Inflammatory macrophage treated with lipopolysaccharide for 1 hour (primary cell): Measurements from ENCODE around the gene ACACA.
A peak's percentile ranks its signal among the peaks of the same experiment; 100 is the strongest.

Source experiments
- DNase-seq, 2 donors: peaks; one replicate each; pipeline ENCODE4 v3.0.0-alpha.2; 2020 to 2022

Gene ACACA

GRCh38 chr17:37340804-37341203 lies 65.8 kb downstream of the ACACA start:
- DNase-seq = no peak

GRCh38 chr17:37339321-37339720 lies 67.3 kb downstream of the ACACA start:
- DNase-seq = no peak

GRCh38 chr17:37338847-37339246 lies 67.8 kb downstream of the ACACA start:
- no peak for DNase-seq

GRCh38 chr17:37327341-37328090 lies 79.1 kb downstream of the ACACA start:
- no peak for DNase-seq

- no peak for DNase-seq
Observed at GRCh38 chr17:37322826-37323561, 83.6 kb downstream of the ACACA start.

- no peak for DNase-seq
Observed at GRCh38 chr17:37322106-37322505, 84.5 kb downstream of the ACACA start.

- DNase-seq = peak; percentile 55 to 57
Observed at GRCh38 chr17:37318931-37319594, 87.6 kb downstream of the ACACA start.

- no peak for DNase-seq
Observed at GRCh38 chr17:37317867-37318266, 88.8 kb downstream of the ACACA start.

GRCh38 chr17:37315601-37316000 lies 91.0 kb downstream of the ACACA start:
- no peak for DNase-seq

- no peak for DNase-seq
Observed at GRCh38 chr17:37312137-37312923, 94.3 kb downstream of the ACACA start.

- no peak for DNase-seq
Observed at GRCh38 chr17:37310940-37311339, 95.7 kb downstream of the ACACA start.

- no peak for DNase-seq
Observed at GRCh38 chr17:37309051-37309450, 97.6 kb downstream of the ACACA start.

- no peak for DNase-seq
Observed at GRCh38 chr17:37305406-37305905, 101.2 kb downstream of the ACACA start.

- no peak for DNase-seq
Observed at GRCh38 chr17:37301288-37301687, 105.3 kb downstream of the ACACA start.

- DNase-seq = no peak
Observed at GRCh38 chr17:37300683-37301082, 106.0 kb downstream of the ACACA start.

GRCh38 chr17:37299257-37299980 lies 107.2 kb downstream of the ACACA start:
- DNase-seq = no peak

GRCh38 chr17:37295888-37296287 lies 110.7 kb downstream of the ACACA start:
- no peak for DNase-seq

- no peak for DNase-seq
Observed at GRCh38 chr17:37294888-37295287, 111.7 kb downstream of the ACACA start.

- DNase-seq = no peak
Observed at GRCh38 chr17:37293770-37294169, 112.9 kb downstream of the ACACA start.

- DNase-seq = peak; percentile 67 to 68
Observed at GRCh38 chr17:37292429-37293139, 114.1 kb downstream of the ACACA start.

- no peak for DNase-seq
Observed at GRCh38 chr17:37291351-37291750, 115.3 kb downstream of the ACACA start.
